HG03571 (cell line): Measurements from ENCODE around the gene ITFG2.

Source experiments
- ATAC-seq: cut with Tn5 transposase; IDR thresholded peaks from one replicate; pipeline ENCODE4 v1.9.1; 2021; ENCODE audit not compliant: unreplicated experiment

The ITFG2 gene

GRCh38 chr12:2795291-2796186 lies 16.9 kb upstream of the ITFG2 start:
- peak; percentile 69 for ATAC-seq

GRCh38 chr12:2796187-2796666 lies 16.2 kb upstream of the ITFG2 start:
- no peak for ATAC-seq

- ATAC-seq: no peak
These were observed 14.6 kb upstream of the ITFG2 start for GRCh38 chr12:2797721-2798418.

- no peak for ATAC-seq
These were observed 12.4 kb upstream of the ITFG2 start for GRCh38 chr12:2800046-2800570.

- no peak for ATAC-seq
These were observed 11.3 kb upstream of the ITFG2 start for GRCh38 chr12:2801044-2801783.

- no peak for ATAC-seq
These were observed 8.7 kb upstream of the ITFG2 start for GRCh38 chr12:2803635-2804392.

GRCh38 chr12:2804393-2805142 lies 7.9 kb upstream of the ITFG2 start:
- ATAC-seq: no peak

GRCh38 chr12:2805143-2805520 lies 7.3 kb upstream of the ITFG2 start:
- ATAC-seq: no peak

- ATAC-seq: no peak
These were observed 5.8 kb upstream of the ITFG2 start for GRCh38 chr12:2806700-2807099.

GRCh38 chr12:2811801-2812200 lies 667 bp upstream of the ITFG2 start:
- ATAC-seq: no peak

- ATAC-seq: no peak
These were observed 1.0 kb downstream of the ITFG2 start for GRCh38 chr12:2813214-2814185.

- no peak for ATAC-seq
These were observed 7.3 kb downstream of the ITFG2 start for GRCh38 chr12:2819810-2820209.

- no peak for ATAC-seq
These were observed 8.0 kb downstream of the ITFG2 start for GRCh38 chr12:2820432-2820831.

GRCh38 chr12:2823483-2823882 lies 11.0 kb downstream of the ITFG2 start:
- no peak for ATAC-seq

GRCh38 chr12:2824541-2824940 lies 12.1 kb downstream of the ITFG2 start:
- ATAC-seq: no peak

GRCh38 chr12:2825132-2825531 lies 12.7 kb downstream of the ITFG2 start:
- ATAC-seq: no peak

GRCh38 chr12:2826036-2826435 lies 13.6 kb downstream of the ITFG2 start:
- ATAC-seq: no peak

- no peak for ATAC-seq
These were observed 14.4 kb downstream of the ITFG2 start for GRCh38 chr12:2826721-2827515.
